Measurements from ENCODE around the gene INSYN2B. TPM values are rescaled to one million over a fixed set of nuclear protein-coding genes. Genes with fewer than 3 reads are reported as not detected.
A peak's percentile ranks its signal among the peaks of the same experiment; 100 is the strongest.

INSYN2B gene
- total RNA-seq, 1 experiment from 2014 or later, result 1.5 TPM

- ATAC-seq, result no peak
- no peaks in the 10 kb centered on the region for H3K9me2 ChIP-seq (replicated peaks; ENCODE audit: low read length)
- POLR2A ChIA-PET (ENCODE audit: unreplicated experiment), result no interaction called here
Observed at GRCh38 chr5:169950333-169950732, 30.0 kb downstream of the INSYN2B start.

GRCh38 chr5:169946743-169947295, 33.5 kb downstream of the INSYN2B start:
- TF ChIP-seq CTCF (conservative IDR thresholded peaks at IDR 0.05; ENCODE audit: low read depth, low read length) (no peak), EZH2phosphoT487 (IDR thresholded peaks at IDR 0.05; ENCODE audit: borderline replicate concordance, low read length) (no peak), EZH2 (IDR thresholded peaks at IDR 0.05; ENCODE audit: low read length, unreplicated experiment) (no peak)
- Histone ChIP-seq H4K20me1 (ENCODE audit: low read length) (no peaks in the 10 kb centered on the region), H3K27ac (ENCODE audit: low read length) (no peak overlapping the region), H3K4me1 (ENCODE audit: insufficient read depth, low read length) (peaks cover 20% of the 10 kb centered on the region), H3K79me2 (ENCODE audit: low read length) (no peaks in the 10 kb centered on the region), H3K9me3 (ENCODE audit: low read length) (no peaks in the 10 kb centered on the region), H2AFZ (ENCODE audit: low read length) (no peak overlapping the region), H3K9ac (ENCODE audit: low read length) (no peak overlapping the region), H3K27me3 (ENCODE audit: low read length) (no peaks in the 10 kb centered on the region), H3K4me3 (ENCODE audit: low read length) (no peak overlapping the region), H3K9me2 (replicated peaks; ENCODE audit: low read length) (no peaks in the 10 kb centered on the region), H3K36me3 (ENCODE audit: low read depth, low read length) (no peaks in the 10 kb centered on the region), H3F3A (ENCODE audit: low read length, unreplicated experiment) (no peaks in the 10 kb centered on the region), H3K4me2 (ENCODE audit: low read length) (no peak overlapping the region)
- ChIA-PET POLR2A (ENCODE audit: unreplicated experiment) (no interaction called here), CTCF (no interaction called here)
- no peak for DNase-seq
- BruUV-seq (replicated peaks), result no TSS peak
- intact Hi-C loops (cut with micrococcal nuclease), result loop anchor here (1.0 to 2.0 kb wide), 2 partner anchors 24 to 31 kb away; no protein-coding TSS in a partner anchor
- ATAC-seq, result no peak

More at GRCh38 chr5:169950333-169950732, 30.0 kb downstream of the INSYN2B start:
- CTCF ChIA-PET, result no interaction called here
- no peak for DNase-seq
- Histone ChIP-seq H3K4me1 (ENCODE audit: insufficient read depth, low read length) (peaks cover 14% of the 10 kb centered on the region), H3K36me3 (ENCODE audit: low read depth, low read length) (no peaks in the 10 kb centered on the region), H3K4me3 (ENCODE audit: low read length) (no peak overlapping the region), H3F3A (ENCODE audit: low read length, unreplicated experiment) (no peaks in the 10 kb centered on the region), H3K9me3 (ENCODE audit: low read length) (no peaks in the 10 kb centered on the region), H2AFZ (ENCODE audit: low read length) (no peak overlapping the region), H3K27me3 (ENCODE audit: low read length) (no peaks in the 10 kb centered on the region), H4K20me1 (ENCODE audit: low read length) (no peaks in the 10 kb centered on the region), H3K79me2 (ENCODE audit: low read length) (no peaks in the 10 kb centered on the region), H3K27ac (ENCODE audit: low read length) (no peak overlapping the region), H3K4me2 (ENCODE audit: low read length) (no peak overlapping the region), H3K9ac (ENCODE audit: low read length) (no peak overlapping the region)
- TF ChIP-seq CTCF (conservative IDR thresholded peaks at IDR 0.05; ENCODE audit: low read depth, low read length) (no peak), EZH2phosphoT487 (IDR thresholded peaks at IDR 0.05; ENCODE audit: borderline replicate concordance, low read length) (no peak)
- no TSS peak for BruUV-seq (replicated peaks)
- intact Hi-C loops (cut with micrococcal nuclease), result no loop called here

- CTCF ChIA-PET, result interaction anchor here (0.5 to 1.0 kb wide), 3 partner anchors 31 to 482 kb away, joined by 3 to 4 read pairs (median 4); partner anchors contain the start of gene INSYN2B
- intact Hi-C loops (cut with micrococcal nuclease), result loop anchor here (1.0 to 2.0 kb wide), 2 partner anchors 25 to 32 kb away; no protein-coding TSS in a partner anchor
Observed at GRCh38 chr5:169945831-169946261, 34.4 kb downstream of the INSYN2B start.

More at GRCh38 chr5:169945831-169946261, 34.4 kb downstream of the INSYN2B start:
- no peaks in the 10 kb centered on the region for H3K27me3 ChIP-seq (ENCODE audit: low read length)
- peak overlapping the region; percentile 56 for H3K4me2 ChIP-seq (ENCODE audit: low read length)
- no peaks in the 10 kb centered on the region for H3K36me3 ChIP-seq (ENCODE audit: low read depth, low read length)
- no peaks in the 10 kb centered on the region for H3K9me2 ChIP-seq (replicated peaks; ENCODE audit: low read length)
- H3K79me2 ChIP-seq (ENCODE audit: low read length), result no peaks in the 10 kb centered on the region
- POLR2A ChIA-PET (ENCODE audit: unreplicated experiment), result interaction anchor here (0.7 kb wide), 1 partner anchor 26 kb away, joined by 5 read pairs; no protein-coding TSS in a partner anchor
- H3F3A ChIP-seq (ENCODE audit: low read length, unreplicated experiment), result no peaks in the 10 kb centered on the region
- H3K27ac ChIP-seq (ENCODE audit: low read length), result peak overlapping the region; percentile 61
- DNase-seq, result peak; percentile 72
- H3K4me1 ChIP-seq (ENCODE audit: insufficient read depth, low read length), result peaks cover 20% of the 10 kb centered on the region
- H4K20me1 ChIP-seq (ENCODE audit: low read length), result no peaks in the 10 kb centered on the region
- H2AFZ ChIP-seq (ENCODE audit: low read length), result peak overlapping the region; percentile 75; the same call in 1 of the 2 replicates
- ATAC-seq, result peak; percentile 97
- no peak for TF ChIP-seq CTCF (conservative IDR thresholded peaks at IDR 0.05; ENCODE audit: low read depth, low read length)
- TF ChIP-seq EZH2 (IDR thresholded peaks at IDR 0.05; ENCODE audit: low read length, unreplicated experiment), result no peak
- TF ChIP-seq EZH2phosphoT487 (IDR thresholded peaks at IDR 0.05; ENCODE audit: borderline replicate concordance, low read length), result no peak
- no TSS peak for BruUV-seq (replicated peaks)
- no peak overlapping the region for H3K9ac ChIP-seq (ENCODE audit: low read length)
- H3K9me3 ChIP-seq (ENCODE audit: low read length), result no peaks in the 10 kb centered on the region
- H3K4me3 ChIP-seq (ENCODE audit: low read length), result no peak overlapping the region
